Memory B cell (primary cell): ENCODE results near the gene LCA5.
"Not testable (repeated sequence)": the region's sequence is repeated elsewhere in the genome, so short reads cannot be mapped to it uniquely, and the experiment has no call there.

Source experiments
- ATAC-seq: fragments of 150-1000 bp; cut with Tn5 transposase; 2 replicates; pipeline ENCODE4 v1.10.0; 2021; ENCODE audit warnings: low read depth, mild to moderate bottlenecking, moderate library complexity
- DNase-seq, 2 donors: peaks; one replicate each; pipeline ENCODE4 v3.0.0; 2022; ENCODE audit warnings: low spot score in 2 of 2
- H3K27ac Mint-ChIP-seq: one replicate; pipeline ENCODE4 v1.8.0; 2022; ENCODE audit warnings: mild to moderate bottlenecking, moderate library complexity, mixed read lengths
- H3K27me3 Mint-ChIP-seq: one replicate; pipeline ENCODE4 v1.8.0; 2022; ENCODE audit warnings: mixed read lengths
- H3K36me3 Mint-ChIP-seq: one replicate; pipeline ENCODE4 v1.8.0; 2022; ENCODE audit warnings: mild to moderate bottlenecking, mixed read lengths
- H3K4me1 Mint-ChIP-seq: one replicate; pipeline ENCODE4 v1.8.0; 2022; ENCODE audit warnings: mixed read lengths
- H3K4me3 Mint-ChIP-seq: one replicate; pipeline ENCODE4 v1.8.0; 2022; ENCODE audit warnings: mild to moderate bottlenecking, moderate library complexity, mixed read lengths
- H3K9me3 Mint-ChIP-seq: one replicate; pipeline ENCODE4 v1.8.0; 2022; ENCODE audit warnings: mixed read lengths

Gene LCA5

DNA sequence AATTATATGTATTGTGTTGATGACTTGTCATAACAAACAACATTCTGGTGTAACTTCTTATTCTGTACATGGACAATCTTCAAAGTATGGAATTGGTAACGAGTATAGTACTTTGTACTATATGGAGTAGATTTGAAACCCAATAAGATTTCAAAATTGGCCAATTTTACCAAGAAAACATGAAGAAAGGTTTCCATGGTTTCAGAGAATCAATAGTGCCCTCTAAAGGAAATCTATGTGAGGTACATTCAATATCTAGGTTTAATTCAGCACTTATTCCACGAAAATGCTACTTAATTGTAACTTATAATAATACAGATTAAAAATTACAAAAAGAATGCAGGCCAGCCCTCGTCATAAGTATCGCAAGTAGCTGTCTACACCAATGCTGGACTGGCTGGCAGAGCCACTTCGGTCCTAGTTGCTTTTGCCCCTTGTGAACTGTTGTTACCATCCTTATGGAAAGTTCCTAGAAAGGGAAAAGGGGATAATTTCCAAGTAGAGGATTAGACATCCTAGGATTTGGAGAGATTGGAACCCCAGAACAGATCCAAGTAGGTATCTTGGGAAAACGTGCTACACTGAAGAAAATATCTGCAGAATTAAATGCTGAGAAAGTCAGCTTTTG, 70.9 kb downstream of the LCA5 start:
- no peak overlapping the region for H3K4me3 Mint-ChIP-seq
- peaks cover 1% of the 10 kb centered on the region for H3K27me3 Mint-ChIP-seq
- H3K9me3 Mint-ChIP-seq: no peaks in the 10 kb centered on the region
- H3K4me1 Mint-ChIP-seq: no peaks in the 10 kb centered on the region
- H3K27ac Mint-ChIP-seq: no peak overlapping the region
- no peaks in the 10 kb centered on the region for H3K36me3 Mint-ChIP-seq
- no peak for ATAC-seq
- no peak for DNase-seq

DNA sequence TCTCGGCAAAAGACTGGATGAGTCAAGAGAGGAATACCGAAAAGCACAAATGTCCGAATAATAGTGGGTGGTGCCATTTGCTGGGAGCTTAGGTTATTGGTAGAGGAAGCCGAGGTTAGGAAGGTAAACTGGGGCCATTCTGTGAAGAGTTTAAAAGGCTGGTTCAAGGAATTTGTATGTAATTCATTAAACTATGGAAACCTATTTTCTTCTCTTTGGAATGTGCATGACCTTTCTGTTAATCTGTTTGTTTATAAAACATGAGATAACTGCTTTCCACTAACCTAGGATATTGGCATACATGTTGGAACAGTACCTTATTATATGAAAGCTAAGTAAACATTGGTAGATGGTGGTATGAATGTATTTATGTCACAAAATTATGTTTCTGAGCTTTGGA, 71.8 kb downstream of the LCA5 start:
- no peak for ATAC-seq

DNA sequence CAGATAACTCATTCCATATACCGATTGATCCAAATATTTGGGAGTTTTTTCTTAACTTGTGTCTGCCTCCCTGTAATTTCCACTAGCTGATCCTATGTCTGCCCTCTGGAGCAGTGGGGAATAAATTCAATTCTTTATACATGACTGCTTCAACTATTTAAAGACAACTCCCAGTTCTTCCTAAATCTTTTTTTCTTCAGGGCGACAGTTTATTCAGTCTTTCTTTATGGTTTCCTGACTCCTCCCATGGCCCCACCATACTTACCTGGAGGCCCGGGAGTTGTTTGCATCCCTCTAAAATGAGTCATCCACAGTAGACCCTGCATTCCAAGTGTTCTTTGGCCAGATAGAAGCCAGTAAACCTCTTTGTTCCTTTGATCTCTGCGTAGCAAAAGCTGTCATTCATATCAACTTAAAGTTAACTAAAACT, 73.6 kb downstream of the LCA5 start:
- H3K27me3 Mint-ChIP-seq: no peaks in the 10 kb centered on the region
- H3K36me3 Mint-ChIP-seq: no peaks in the 10 kb centered on the region
- H3K4me1 Mint-ChIP-seq: no peaks in the 10 kb centered on the region
- DNase-seq (no peak), ATAC-seq (no peak)
- H3K27ac Mint-ChIP-seq: no peak overlapping the region
- H3K4me3 Mint-ChIP-seq: no peak overlapping the region
- H3K9me3 Mint-ChIP-seq: no peaks in the 10 kb centered on the region

More for the DNA sequence above, 71.8 kb downstream of the LCA5 start:
- no peak for DNase-seq
- Mint-ChIP-seq H3K27ac (no peak overlapping the region), H3K9me3 (no peaks in the 10 kb centered on the region), H3K4me1 (no peaks in the 10 kb centered on the region), H3K27me3 (peaks cover 1% of the 10 kb centered on the region), H3K36me3 (no peaks in the 10 kb centered on the region), H3K4me3 (no peak overlapping the region)

DNA sequence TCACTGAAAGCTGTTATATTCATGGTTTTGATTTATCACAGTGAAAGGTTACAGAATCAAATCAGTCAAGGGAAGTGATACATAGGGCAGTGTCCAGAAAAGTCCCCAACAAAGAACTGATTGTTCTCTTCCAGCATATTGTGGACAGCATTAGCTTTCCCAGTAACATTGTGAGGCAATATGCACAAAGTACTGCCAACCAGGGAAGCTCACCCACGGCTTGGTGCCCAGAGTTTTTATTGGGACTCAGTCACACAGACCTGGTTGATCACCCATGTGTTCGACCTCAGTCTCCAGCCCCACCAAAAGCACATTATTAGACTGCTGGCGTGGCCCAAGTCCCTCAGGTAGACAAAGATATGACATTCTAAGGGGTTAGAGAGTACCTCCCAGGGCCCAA, 76.0 kb downstream of the LCA5 start:
- no peak for DNase-seq
- no peak for ATAC-seq
- Mint-ChIP-seq H3K9me3 (no peaks in the 10 kb centered on the region), H3K36me3 (no peaks in the 10 kb centered on the region), H3K27me3 (no peaks in the 10 kb centered on the region), H3K4me3 (no peak overlapping the region), H3K4me1 (no peaks in the 10 kb centered on the region), H3K27ac (no peak overlapping the region)

DNA sequence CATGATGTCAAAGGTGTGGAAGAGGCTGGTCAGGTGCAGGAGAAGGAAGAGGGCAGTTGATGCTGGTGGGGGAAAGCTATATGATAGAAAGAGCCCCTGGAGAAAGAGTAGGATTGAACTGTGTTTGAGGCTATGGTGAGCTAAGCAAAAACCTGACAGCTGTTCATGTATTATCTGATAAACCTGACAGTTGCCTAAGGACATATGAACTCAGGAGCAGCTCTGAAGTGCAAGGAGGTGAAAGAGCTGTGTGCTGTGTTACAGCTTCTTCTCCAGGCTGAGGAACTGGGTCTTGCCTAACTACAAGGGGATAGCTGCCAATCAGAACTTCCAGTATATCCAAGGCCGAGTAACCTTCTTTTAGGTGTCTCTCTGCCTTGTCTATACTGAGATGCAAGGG, 81.8 kb downstream of the LCA5 start:
- Mint-ChIP-seq H3K9me3 (no peaks in the 10 kb centered on the region), H3K27ac (no peak overlapping the region), H3K4me3 (no peak overlapping the region), H3K27me3 (peaks cover 4% of the 10 kb centered on the region), H3K36me3 (no peaks in the 10 kb centered on the region), H3K4me1 (no peaks in the 10 kb centered on the region)
- DNase-seq (no peak), ATAC-seq (no peak)

DNA sequence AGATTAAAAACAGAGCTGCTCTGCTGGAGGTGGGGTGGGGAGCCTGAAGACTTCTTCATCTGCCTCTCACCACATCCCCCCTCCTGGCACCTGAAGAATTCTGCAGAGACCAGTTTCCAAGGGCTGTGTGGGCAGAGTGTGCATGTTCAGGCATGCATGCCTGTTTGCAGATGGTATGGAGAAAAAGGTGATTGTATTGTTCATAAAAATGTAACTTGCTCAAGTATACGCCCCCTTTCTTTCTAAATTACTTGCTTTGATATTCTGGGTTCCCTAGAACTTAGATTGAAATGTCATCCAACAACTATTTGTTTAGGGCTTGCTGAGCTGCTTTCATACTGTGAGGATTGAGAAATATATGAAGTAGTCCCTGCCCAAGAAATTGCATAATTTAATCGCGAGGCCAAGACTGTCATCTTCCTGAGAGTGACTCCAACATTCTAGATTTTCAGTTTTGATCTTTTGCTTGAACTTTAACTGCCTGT, 83.6 kb downstream of the LCA5 start:
- no peak for ATAC-seq

DNA sequence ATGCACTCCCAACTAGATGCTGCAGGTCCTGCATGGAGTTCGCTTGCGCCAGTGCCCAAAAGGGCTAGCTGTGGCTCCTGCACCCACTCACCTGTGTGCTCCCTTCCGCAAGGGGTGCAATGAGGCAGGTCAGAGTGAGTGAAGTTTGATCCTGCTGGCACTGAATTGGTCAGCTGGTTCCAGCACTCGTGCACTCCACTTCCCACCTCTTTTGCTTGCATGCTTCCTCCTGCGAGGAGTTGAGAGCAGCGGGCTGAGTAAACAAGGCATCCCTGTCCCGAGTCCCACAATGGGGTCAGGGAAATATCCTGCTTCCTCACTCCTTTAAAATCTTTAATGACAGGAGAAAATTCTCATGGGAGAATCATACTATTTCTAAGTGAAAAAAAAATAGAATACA, 86.2 kb downstream of the LCA5 start:
- no peak overlapping the region for H3K4me3 Mint-ChIP-seq
- no peaks in the 10 kb centered on the region for H3K9me3 Mint-ChIP-seq
- H3K27me3 Mint-ChIP-seq: peaks cover 4% of the 10 kb centered on the region
- H3K4me1 Mint-ChIP-seq: no peaks in the 10 kb centered on the region
- no peak for ATAC-seq
- no peak overlapping the region for H3K27ac Mint-ChIP-seq
- H3K36me3 Mint-ChIP-seq: no peaks in the 10 kb centered on the region
- no peak for DNase-seq

More for the DNA sequence above, 83.6 kb downstream of the LCA5 start:
- Mint-ChIP-seq H3K27ac (no peak overlapping the region), H3K36me3 (no peaks in the 10 kb centered on the region), H3K4me3 (no peak overlapping the region), H3K9me3 (no peaks in the 10 kb centered on the region), H3K27me3 (peaks cover 4% of the 10 kb centered on the region), H3K4me1 (no peaks in the 10 kb centered on the region)
- DNase-seq: no peak

DNA sequence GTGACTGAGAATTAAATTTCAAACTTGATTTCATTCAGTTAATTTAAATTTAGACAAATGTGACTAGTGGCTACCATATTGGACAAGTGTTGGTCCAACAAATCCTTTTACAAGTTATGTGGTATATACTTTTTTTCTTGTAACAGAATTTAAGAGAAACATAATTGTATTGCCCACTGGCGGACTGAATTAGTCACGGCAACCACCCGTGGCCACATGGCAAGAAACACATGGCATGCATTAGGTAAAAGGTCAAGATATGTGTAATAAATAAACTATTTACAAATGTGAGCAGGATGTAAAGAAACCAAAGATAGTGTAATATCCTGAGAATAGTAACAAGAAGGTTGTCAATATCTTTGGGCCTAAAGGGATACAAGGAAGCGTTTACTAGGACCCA, 91.2 kb downstream of the LCA5 start:
- no peaks in the 10 kb centered on the region for H3K4me1 Mint-ChIP-seq
- peaks cover 1% of the 10 kb centered on the region for H3K36me3 Mint-ChIP-seq
- ATAC-seq (no peak), DNase-seq (no peak)
- no peak overlapping the region for H3K4me3 Mint-ChIP-seq
- peaks cover 1% of the 10 kb centered on the region for H3K9me3 Mint-ChIP-seq
- no peak overlapping the region for H3K27ac Mint-ChIP-seq
- no peaks in the 10 kb centered on the region for H3K27me3 Mint-ChIP-seq

DNA sequence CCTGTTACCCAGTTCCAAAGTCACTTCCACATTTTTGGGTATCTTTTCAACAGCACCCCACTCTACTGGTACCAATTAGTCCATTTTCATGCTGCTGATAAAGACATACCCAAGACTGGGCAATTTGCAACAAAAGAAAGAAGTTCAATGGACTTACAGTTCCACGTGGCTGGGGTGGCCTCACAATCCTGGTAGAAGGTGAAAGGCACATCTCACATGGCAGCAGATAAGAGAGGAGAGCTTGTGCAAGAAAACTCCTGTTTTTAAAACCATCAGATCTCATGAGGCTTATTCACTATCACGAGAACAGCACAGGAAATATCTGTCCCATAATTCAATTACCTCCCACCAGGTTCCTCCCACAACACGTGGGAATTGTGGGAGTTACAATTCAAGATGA, 93.4 kb downstream of the LCA5 start:
- not testable (repeated sequence) for DNase-seq, H3K36me3 Mint-ChIP-seq, ATAC-seq, H3K9me3 Mint-ChIP-seq, H3K4me3 Mint-ChIP-seq, H3K4me1 Mint-ChIP-seq, H3K27ac Mint-ChIP-seq, H3K27me3 Mint-ChIP-seq

DNA sequence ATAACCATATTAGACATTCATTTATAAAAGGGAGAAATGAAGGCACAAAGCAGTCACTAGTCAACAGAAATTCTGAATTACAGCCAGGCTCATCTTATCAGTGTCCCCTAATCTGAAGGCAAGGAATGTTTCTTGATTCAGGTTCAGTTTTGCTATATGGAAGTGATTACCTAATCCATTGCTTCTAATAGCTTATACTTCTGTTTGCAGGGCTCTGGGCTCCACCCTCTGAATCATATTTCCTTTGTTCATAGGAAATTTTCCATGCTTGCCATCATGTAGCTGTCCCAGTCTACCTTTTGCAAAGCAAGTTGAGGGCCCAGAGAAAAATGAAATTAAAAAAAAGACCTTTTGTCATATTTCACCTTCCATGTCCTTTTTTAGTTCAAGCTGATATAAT, 96.0 kb downstream of the LCA5 start:
- Mint-ChIP-seq H3K9me3 (peaks cover 1% of the 10 kb centered on the region), H3K27me3 (no peaks in the 10 kb centered on the region), H3K36me3 (peaks cover 1% of the 10 kb centered on the region), H3K27ac (no peak overlapping the region), H3K4me1 (no peaks in the 10 kb centered on the region), H3K4me3 (no peak overlapping the region)
- DNase-seq (no peak), ATAC-seq (no peak)

DNA sequence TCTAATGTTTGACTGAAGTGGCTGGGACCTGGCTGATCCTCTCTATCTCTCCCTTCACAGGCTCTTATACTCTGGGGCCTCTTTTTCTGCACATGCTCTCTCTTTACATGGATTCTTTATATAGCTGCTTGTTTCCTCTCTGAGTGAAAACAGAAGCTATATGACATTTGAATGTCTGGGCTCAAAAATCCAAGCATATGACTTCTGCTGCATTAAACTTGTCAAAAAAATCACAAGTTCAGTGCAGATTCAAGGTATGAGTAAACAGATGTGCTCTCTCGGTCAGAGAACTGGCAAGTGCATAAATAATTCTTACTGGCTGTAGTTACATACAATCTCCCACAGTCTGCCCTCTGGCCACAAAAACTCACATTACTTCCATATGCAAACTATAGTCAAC, 96.6 kb downstream of the LCA5 start:
- DNase-seq (no peak), ATAC-seq (no peak)
- Mint-ChIP-seq H3K4me3 (no peak overlapping the region), H3K27ac (no peak overlapping the region), H3K9me3 (peaks cover 1% of the 10 kb centered on the region), H3K4me1 (no peaks in the 10 kb centered on the region), H3K36me3 (peaks cover 1% of the 10 kb centered on the region), H3K27me3 (no peaks in the 10 kb centered on the region)

DNA sequence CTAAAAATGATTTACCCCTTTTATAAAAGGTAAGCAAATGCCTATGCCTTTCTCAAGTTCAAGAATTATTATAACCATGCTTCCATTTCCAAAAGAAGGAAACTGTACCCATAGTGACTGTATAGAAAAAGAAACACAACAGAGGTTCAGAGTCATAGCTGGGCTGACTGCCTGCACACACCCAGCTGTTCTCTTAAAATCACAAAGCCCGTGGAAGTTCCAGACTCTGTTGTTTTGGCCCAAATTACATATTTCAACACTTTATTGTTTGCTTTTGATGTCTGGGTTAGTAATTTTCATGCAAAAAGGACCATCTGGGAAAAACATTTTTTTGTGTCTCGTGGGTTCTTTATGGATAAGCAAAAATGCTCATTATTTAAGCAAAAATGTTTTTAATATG, 99.2 kb downstream of the LCA5 start:
- no peak for DNase-seq
- no peaks in the 10 kb centered on the region for H3K9me3 Mint-ChIP-seq

DNA sequence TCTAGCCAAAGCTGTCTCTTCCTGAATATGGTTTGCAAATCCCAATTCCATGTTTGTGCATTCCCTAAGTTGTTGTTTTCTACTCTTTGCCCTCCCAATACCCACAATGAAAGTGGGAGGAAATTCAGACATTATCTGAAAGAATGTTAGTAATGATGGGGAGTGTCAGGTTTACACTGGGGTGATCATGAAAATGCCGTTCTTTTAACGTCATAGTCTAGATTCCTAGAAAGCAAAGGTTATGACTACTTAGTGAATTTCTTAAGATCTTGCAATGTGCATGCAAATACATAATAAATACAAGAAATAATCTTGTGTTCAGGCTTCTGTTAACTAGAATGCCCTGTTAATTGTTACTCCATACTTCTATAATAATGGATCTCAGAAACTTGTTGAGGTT, 101.0 kb downstream of the LCA5 start:
- no peak for ATAC-seq
- DNase-seq: no peak
- H3K4me3 Mint-ChIP-seq: no peak overlapping the region
- H3K27ac Mint-ChIP-seq: no peak overlapping the region
- no peaks in the 10 kb centered on the region for H3K27me3 Mint-ChIP-seq
- no peaks in the 10 kb centered on the region for H3K4me1 Mint-ChIP-seq
- no peaks in the 10 kb centered on the region for H3K9me3 Mint-ChIP-seq
- H3K36me3 Mint-ChIP-seq: no peaks in the 10 kb centered on the region

More for the DNA sequence above, 99.2 kb downstream of the LCA5 start:
- no peaks in the 10 kb centered on the region for H3K4me1 Mint-ChIP-seq
- no peak for ATAC-seq
- H3K27ac Mint-ChIP-seq: no peak overlapping the region
- H3K36me3 Mint-ChIP-seq: no peaks in the 10 kb centered on the region
- H3K27me3 Mint-ChIP-seq: no peaks in the 10 kb centered on the region
- no peak overlapping the region for H3K4me3 Mint-ChIP-seq

DNA sequence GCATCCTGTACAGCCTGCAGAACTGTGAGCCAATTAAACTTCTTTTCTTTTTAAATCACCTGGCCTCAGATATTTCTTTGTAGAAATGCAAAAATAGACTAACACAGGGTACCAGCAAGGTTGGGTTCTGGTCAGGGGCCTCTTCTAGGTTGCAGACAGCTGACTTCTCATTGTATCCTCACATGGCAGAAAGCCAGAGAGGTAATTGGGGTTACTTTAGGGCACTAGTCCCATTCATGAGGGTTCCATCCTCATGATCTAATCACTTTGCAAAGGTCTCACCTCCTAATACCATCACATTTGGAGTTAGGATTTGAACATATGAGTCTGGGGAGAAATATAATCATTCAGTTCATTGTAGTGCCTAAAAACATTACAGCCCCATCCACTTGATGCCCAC, 101.5 kb downstream of the LCA5 start:
- H3K4me3 Mint-ChIP-seq: no peak overlapping the region
- H3K27me3 Mint-ChIP-seq: no peaks in the 10 kb centered on the region
- no peaks in the 10 kb centered on the region for H3K9me3 Mint-ChIP-seq
- ATAC-seq (no peak), DNase-seq (no peak)
- H3K4me1 Mint-ChIP-seq: no peaks in the 10 kb centered on the region
- H3K27ac Mint-ChIP-seq: no peak overlapping the region
- H3K36me3 Mint-ChIP-seq: no peaks in the 10 kb centered on the region
